Lower lobe of right lung (tissue), 2 donors: ENCODE measurements around the gene SIRPB2. TPM values are rescaled to one million over a fixed set of nuclear protein-coding genes. Genes with fewer than 3 reads are reported as not detected.

Experiments used
- ATAC-seq, 2 donors: fragments of 200-7000 bp; cut with Tn5 transposase; one replicate each; pipeline ENCODE4 v1.9.1; 2020 to 2022; ENCODE audit warnings: mild to moderate bottlenecking in 2 of 2, moderate library complexity in 2 of 2
- DNase-seq: peaks from one replicate; pipeline ENCODE4 v3.0.0-alpha.2; 2020
- H3K27ac ChIP-seq: fragments of 200-600 bp; one replicate; pipeline ENCODE4 v1.8.0; 2022
- H3K27me3 ChIP-seq: fragments of 200-600 bp; one replicate; pipeline ENCODE4 v1.8.0; 2022; ENCODE audit warnings: low read depth
- H3K36me3 ChIP-seq: fragments of 200-600 bp; one replicate; pipeline ENCODE4 v1.8.0; 2022; ENCODE audit warnings: mild to moderate bottlenecking
- H3K4me1 ChIP-seq: fragments of 200-600 bp; one replicate; pipeline ENCODE4 v1.8.0; 2022
- H3K4me3 ChIP-seq: fragments of 200-600 bp; one replicate; pipeline ENCODE4 v1.8.0; 2022; ENCODE audit warnings: mild to moderate bottlenecking
- H3K9me3 ChIP-seq: fragments of 200-600 bp; one replicate; pipeline ENCODE4 v1.8.0; 2022
- intact Hi-C: fragments of 100-400 bp; cut with DNase I; formaldehyde crosslinking; loops from one replicate; pipeline ENCODE4 v1.11.0; 2022
- total RNA-seq: library from RNA; stranded (reverse); fragmentation: NEBNext Ultra II Directional; extraction: Animal tissue kit (Norgen Biotek cat#: 25700); gene quantifications from one replicate; pipeline ENCODE4 v1.2.1, GENCODE V29; 2021
- TF ChIP-seq, protein P1 (sequence below): fragments of 200-600 bp; IDR thresholded peaks from one replicate; pipeline ENCODE4 v1.8.0; 2022; ENCODE audit warnings: antibody characterized with exemption, mild to moderate bottlenecking
- donor health status: DM: no; HTN: yes; CAD: no; lungs with severe emphysema.

The SIRPB2 gene
- total RNA-seq, 1 donor from 2014 or later: 32.2 TPM

DNA sequence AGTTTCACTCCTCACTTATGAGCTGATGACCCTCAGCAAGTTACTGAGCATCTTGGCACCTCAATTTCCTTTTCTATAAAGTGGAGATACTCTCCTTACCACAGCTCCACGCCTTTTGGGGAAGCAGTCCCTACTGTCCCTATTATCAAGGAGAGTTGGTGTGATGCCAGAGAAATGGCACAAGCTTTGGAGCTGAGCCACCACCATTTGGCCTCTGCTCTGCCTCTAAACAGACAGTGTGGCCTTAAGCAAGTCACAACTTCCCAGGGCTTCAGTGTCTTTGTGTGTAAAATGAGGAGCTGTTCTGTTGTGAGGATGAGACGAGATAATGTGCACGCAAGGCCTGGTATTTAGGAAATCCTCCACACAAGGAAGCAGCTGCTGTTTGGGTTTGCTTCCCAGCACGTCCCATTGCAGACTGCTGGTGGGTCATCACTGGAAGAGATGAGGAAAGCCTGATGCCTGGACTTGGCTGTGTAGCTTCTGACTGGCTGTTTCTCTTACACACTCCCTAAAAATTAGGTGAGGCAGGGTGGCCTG is 43.1 kb downstream of the SIRPB2 start:
- DNase-seq (no peak), ATAC-seq (no peak)
- no peaks in the 10 kb centered on the region for H3K4me1 ChIP-seq
- no peak overlapping the region for H3K4me3 ChIP-seq
- no peaks in the 10 kb centered on the region for H3K27me3 ChIP-seq
- H3K36me3 ChIP-seq: peaks cover 100% of the 10 kb centered on the region
- TF ChIP-seq, protein P1, sequence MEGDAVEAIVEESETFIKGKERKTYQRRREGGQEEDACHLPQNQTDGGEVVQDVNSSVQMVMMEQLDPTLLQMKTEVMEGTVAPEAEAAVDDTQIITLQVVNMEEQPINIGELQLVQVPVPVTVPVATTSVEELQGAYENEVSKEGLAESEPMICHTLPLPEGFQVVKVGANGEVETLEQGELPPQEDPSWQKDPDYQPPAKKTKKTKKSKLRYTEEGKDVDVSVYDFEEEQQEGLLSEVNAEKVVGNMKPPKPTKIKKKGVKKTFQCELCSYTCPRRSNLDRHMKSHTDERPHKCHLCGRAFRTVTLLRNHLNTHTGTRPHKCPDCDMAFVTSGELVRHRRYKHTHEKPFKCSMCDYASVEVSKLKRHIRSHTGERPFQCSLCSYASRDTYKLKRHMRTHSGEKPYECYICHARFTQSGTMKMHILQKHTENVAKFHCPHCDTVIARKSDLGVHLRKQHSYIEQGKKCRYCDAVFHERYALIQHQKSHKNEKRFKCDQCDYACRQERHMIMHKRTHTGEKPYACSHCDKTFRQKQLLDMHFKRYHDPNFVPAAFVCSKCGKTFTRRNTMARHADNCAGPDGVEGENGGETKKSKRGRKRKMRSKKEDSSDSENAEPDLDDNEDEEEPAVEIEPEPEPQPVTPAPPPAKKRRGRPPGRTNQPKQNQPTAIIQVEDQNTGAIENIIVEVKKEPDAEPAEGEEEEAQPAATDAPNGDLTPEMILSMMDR: no peak
- intact Hi-C loops: no loop called here
- H3K9me3 ChIP-seq: no peaks in the 10 kb centered on the region
- no peak overlapping the region for H3K27ac ChIP-seq

DNA sequence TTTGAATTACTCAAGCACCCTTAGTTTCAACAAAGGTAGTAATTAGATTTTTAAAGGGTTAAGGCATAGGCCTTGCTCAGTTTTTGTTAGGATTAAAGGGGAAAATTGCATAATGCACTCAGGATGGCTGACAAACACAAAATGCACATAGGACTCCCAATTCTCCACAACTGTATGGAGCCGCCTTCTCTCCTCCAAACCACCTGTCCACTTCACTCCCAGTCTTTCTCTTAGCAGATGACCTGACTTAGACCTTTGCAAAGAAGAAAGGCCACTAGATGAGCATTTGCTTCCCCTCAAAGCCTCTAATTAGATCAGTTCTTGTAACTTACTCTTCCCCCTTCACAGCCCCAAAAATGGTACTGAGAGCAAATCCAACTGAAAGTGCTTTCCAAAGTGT is 44.7 kb downstream of the SIRPB2 start:
- ATAC-seq (no peak), DNase-seq (no peak)
- Histone ChIP-seq H3K27me3 (no peaks in the 10 kb centered on the region), H3K27ac (no peak overlapping the region), H3K9me3 (no peaks in the 10 kb centered on the region), H3K36me3 (peaks cover 100% of the 10 kb centered on the region), H3K4me3 (no peak overlapping the region), H3K4me1 (no peaks in the 10 kb centered on the region)
- intact Hi-C loops: no loop called here
- TF ChIP-seq, protein P1: no peak

DNA sequence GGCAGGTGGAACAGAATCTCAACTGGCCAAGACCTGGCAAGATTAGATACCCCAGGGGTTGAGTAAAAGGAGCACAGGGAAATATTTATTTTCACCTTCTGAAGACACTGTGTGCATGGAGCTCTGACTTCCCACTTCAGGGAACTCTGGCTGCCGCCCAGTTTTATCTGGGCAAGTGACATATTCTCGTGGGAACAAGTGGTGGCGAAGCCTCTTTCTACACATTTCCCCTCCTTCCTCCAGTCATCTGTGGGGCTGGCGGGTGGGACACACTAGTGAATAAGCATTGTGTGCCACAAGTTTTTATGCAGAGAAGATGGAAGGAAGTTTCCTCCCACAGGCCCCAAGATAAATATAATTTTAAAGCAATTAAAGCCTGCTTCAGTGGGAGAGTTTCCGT is 48.1 kb downstream of the SIRPB2 start:
- Histone ChIP-seq H3K36me3 (peaks cover 80% of the 10 kb centered on the region), H3K4me3 (no peak overlapping the region), H3K4me1 (no peaks in the 10 kb centered on the region), H3K9me3 (no peaks in the 10 kb centered on the region), H3K27me3 (no peaks in the 10 kb centered on the region), H3K27ac (no peak overlapping the region)
- intact Hi-C loops: no loop called here
- DNase-seq (no peak), ATAC-seq (no peak)
- TF ChIP-seq, protein P1: no peak

DNA sequence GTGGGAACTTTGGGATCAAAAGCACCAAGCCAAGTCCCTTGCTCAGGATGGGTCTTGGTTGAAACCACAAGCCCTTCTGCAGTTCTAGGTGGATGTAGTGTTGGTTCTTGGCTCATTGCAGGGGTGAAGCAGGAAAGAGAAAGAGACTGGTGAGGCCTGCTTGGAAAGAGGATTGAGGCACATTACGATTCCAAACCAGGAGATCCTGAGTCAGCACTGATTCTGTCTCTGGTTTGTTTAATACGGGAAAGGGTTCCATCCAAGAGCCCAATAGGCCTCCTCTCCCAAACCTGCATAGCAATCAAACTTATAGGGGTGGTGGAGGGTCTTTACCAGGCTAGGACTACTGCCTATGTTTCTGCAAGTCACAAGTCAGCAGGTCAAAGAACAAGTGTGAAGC is 48.9 kb downstream of the SIRPB2 start:
- H3K36me3 ChIP-seq: peaks cover 72% of the 10 kb centered on the region
- TF ChIP-seq, protein P1: no peak

DNA sequence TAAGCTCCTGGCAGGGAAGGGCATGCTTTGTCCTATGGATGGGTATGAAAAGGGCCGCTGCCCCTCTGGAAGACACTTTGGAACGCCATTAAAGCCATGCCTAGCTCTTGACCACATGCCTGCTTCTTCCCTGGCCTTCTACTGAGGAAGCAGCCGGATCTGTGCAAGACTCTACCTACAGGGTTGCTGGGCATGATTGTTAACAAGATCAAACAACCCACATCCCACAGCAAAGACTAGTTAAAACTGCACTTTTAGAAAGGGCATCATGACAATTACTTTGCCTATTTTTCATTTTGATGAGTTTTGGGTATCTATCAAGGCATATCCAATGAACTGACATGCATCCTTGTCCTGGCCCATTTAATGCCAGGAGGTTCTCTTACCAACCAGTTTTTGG is 50.1 kb downstream of the SIRPB2 start:
- intact Hi-C loops: no loop called here
- ATAC-seq: no peak

More for the DNA sequence above, 48.9 kb downstream of the SIRPB2 start:
- Histone ChIP-seq H3K4me1 (no peaks in the 10 kb centered on the region), H3K4me3 (no peak overlapping the region), H3K9me3 (no peaks in the 10 kb centered on the region), H3K27me3 (no peaks in the 10 kb centered on the region), H3K27ac (no peak overlapping the region)
- intact Hi-C loops: no loop called here
- DNase-seq (no peak), ATAC-seq (no peak)

More for the DNA sequence above, 50.1 kb downstream of the SIRPB2 start:
- Histone ChIP-seq H3K4me1 (no peaks in the 10 kb centered on the region), H3K27me3 (no peaks in the 10 kb centered on the region), H3K36me3 (peaks cover 60% of the 10 kb centered on the region), H3K4me3 (no peak overlapping the region), H3K27ac (no peak overlapping the region), H3K9me3 (no peaks in the 10 kb centered on the region)
- no peak for DNase-seq
- TF ChIP-seq, protein P1: no peak
